MG63 (cell line): ENCODE data around the gene PCSK6. TPM values are rescaled to one million over a fixed set of nuclear protein-coding genes. Genes with fewer than 3 reads are reported as not detected.

Experiments
- DNase-seq: peaks from one replicate; pipeline ENCODE4 v3.0.0-alpha.2; 2020
- H3K27me3 ChIP-seq: fragments of 250-450 bp; sonication (Bioruptor Pico); 2 replicates; pipeline ENCODE4 v1.5.1; 2020; ENCODE audit warnings: mild to moderate bottlenecking, moderate library complexity
- H3K36me3 ChIP-seq: fragments of 250-450 bp; sonication (Bioruptor Pico); 2 replicates; pipeline ENCODE4 v1.5.1; 2020; ENCODE audit warnings: mild to moderate bottlenecking, moderate library complexity
- H3K4me3 ChIP-seq: fragments of 250-450 bp; sonication (Bioruptor Pico); 2 replicates; pipeline ENCODE4 v1.5.1; 2020; ENCODE audit warnings: mild to moderate bottlenecking, moderate library complexity
- H3K9me3 ChIP-seq: fragments of 250-450 bp; sonication (Bioruptor Pico); 2 replicates; pipeline ENCODE4 v1.5.1; 2020; ENCODE audit warnings: mild to moderate bottlenecking, moderate library complexity
- total RNA-seq: library from RNA; depleted of rRNA; stranded (reverse); fragments of >200 nt; shearing (Covaris generic); gene quantifications from 2 replicates; pipeline ENCODE4 v1.2.3, GENCODE V29; 2014; ENCODE audit warnings: low replicate concordance

The PCSK6 gene
- total RNA-seq, 1 experiment from 2014 or later: 48.8 TPM

- Histone ChIP-seq H3K4me3 (no peak overlapping the region), H3K36me3 (peaks cover 34% of the 10 kb centered on the region), H3K27me3 (no peaks in the 10 kb centered on the region), H3K9me3 (no peaks in the 10 kb centered on the region)
- DNase-seq: no peak
Measured at GRCh38 chr15:101324524-101325177, 164.9 kb downstream of the PCSK6 start.

GRCh38 chr15:101323793-101324523 is 165.5 kb downstream of the PCSK6 start:
- Histone ChIP-seq H3K9me3 (no peaks in the 10 kb centered on the region), H3K4me3 (no peak overlapping the region), H3K27me3 (no peaks in the 10 kb centered on the region), H3K36me3 (peaks cover 34% of the 10 kb centered on the region)
- no peak for DNase-seq

- H3K9me3 ChIP-seq: no peaks in the 10 kb centered on the region
- DNase-seq: no peak
- H3K27me3 ChIP-seq: no peaks in the 10 kb centered on the region
- H3K4me3 ChIP-seq: no peak overlapping the region
- peaks cover 34% of the 10 kb centered on the region for H3K36me3 ChIP-seq
Measured at GRCh38 chr15:101322854-101323477, 166.5 kb downstream of the PCSK6 start.

GRCh38 chr15:101322016-101322695 is 167.4 kb downstream of the PCSK6 start:
- H3K36me3 ChIP-seq: peaks cover 38% of the 10 kb centered on the region
- no peaks in the 10 kb centered on the region for H3K27me3 ChIP-seq
- H3K4me3 ChIP-seq: no peak overlapping the region
- no peak for DNase-seq
- H3K9me3 ChIP-seq: no peaks in the 10 kb centered on the region

GRCh38 chr15:101320501-101321052 is 168.9 kb downstream of the PCSK6 start:
- H3K36me3 ChIP-seq: peaks cover 39% of the 10 kb centered on the region
- DNase-seq: no peak
- no peaks in the 10 kb centered on the region for H3K27me3 ChIP-seq
- no peak overlapping the region for H3K4me3 ChIP-seq
- H3K9me3 ChIP-seq: no peaks in the 10 kb centered on the region

GRCh38 chr15:101318839-101319238 is 170.7 kb downstream of the PCSK6 start:
- Histone ChIP-seq H3K27me3 (no peaks in the 10 kb centered on the region), H3K9me3 (no peaks in the 10 kb centered on the region), H3K4me3 (no peak overlapping the region), H3K36me3 (peaks cover 39% of the 10 kb centered on the region)
- no peak for DNase-seq

- no peaks in the 10 kb centered on the region for H3K27me3 ChIP-seq
- no peak overlapping the region for H3K4me3 ChIP-seq
- H3K36me3 ChIP-seq: peaks cover 38% of the 10 kb centered on the region
- H3K9me3 ChIP-seq: no peaks in the 10 kb centered on the region
- no peak for DNase-seq
Measured at GRCh38 chr15:101318147-101318819, 171.2 kb downstream of the PCSK6 start.

GRCh38 chr15:101317336-101317872 is 172.1 kb downstream of the PCSK6 start:
- Histone ChIP-seq H3K36me3 (peaks cover 36% of the 10 kb centered on the region), H3K4me3 (no peak overlapping the region), H3K9me3 (no peaks in the 10 kb centered on the region), H3K27me3 (no peaks in the 10 kb centered on the region)
- no peak for DNase-seq

GRCh38 chr15:101316529-101316928 is 173.0 kb downstream of the PCSK6 start:
- H3K9me3 ChIP-seq: no peaks in the 10 kb centered on the region
- no peak for DNase-seq
- peaks cover 28% of the 10 kb centered on the region for H3K36me3 ChIP-seq
- no peaks in the 10 kb centered on the region for H3K27me3 ChIP-seq
- no peak overlapping the region for H3K4me3 ChIP-seq

- DNase-seq: no peak
- peaks cover 22% of the 10 kb centered on the region for H3K36me3 ChIP-seq
- H3K9me3 ChIP-seq: no peaks in the 10 kb centered on the region
- H3K4me3 ChIP-seq: no peak overlapping the region
- no peaks in the 10 kb centered on the region for H3K27me3 ChIP-seq
Measured at GRCh38 chr15:101315736-101316135, 173.8 kb downstream of the PCSK6 start.

GRCh38 chr15:101314336-101315125 is 175.0 kb downstream of the PCSK6 start:
- DNase-seq: no peak
- Histone ChIP-seq H3K27me3 (no peaks in the 10 kb centered on the region), H3K36me3 (peaks cover 14% of the 10 kb centered on the region), H3K9me3 (no peaks in the 10 kb centered on the region), H3K4me3 (no peak overlapping the region)

- no peaks in the 10 kb centered on the region for H3K27me3 ChIP-seq
- peaks cover 14% of the 10 kb centered on the region for H3K36me3 ChIP-seq
- H3K9me3 ChIP-seq: no peaks in the 10 kb centered on the region
- H3K4me3 ChIP-seq: no peak overlapping the region
- DNase-seq: no peak
Measured at GRCh38 chr15:101313041-101313761, 176.3 kb downstream of the PCSK6 start.

- Histone ChIP-seq H3K9me3 (no peaks in the 10 kb centered on the region), H3K27me3 (no peaks in the 10 kb centered on the region), H3K4me3 (no peak overlapping the region), H3K36me3 (peaks cover 2% of the 10 kb centered on the region; the same call in 1 of the 2 replicates)
- DNase-seq: no peak
Measured at GRCh38 chr15:101310508-101310907, 179.0 kb downstream of the PCSK6 start.

- Histone ChIP-seq H3K27me3 (no peaks in the 10 kb centered on the region), H3K4me3 (no peak overlapping the region), H3K36me3 (no peaks in the 10 kb centered on the region; the same call in 1 of the 2 replicates), H3K9me3 (no peaks in the 10 kb centered on the region)
- DNase-seq: no peak
Measured at GRCh38 chr15:101310161-101310480, 179.4 kb downstream of the PCSK6 start.
